Activated CD8-positive, alpha-beta memory T cell treated with anti-CD3 and anti-CD28 coated beads for 24 hours (primary cell): Measurements from ENCODE around the gene CEBPE.
A peak's percentile ranks its signal among the peaks of the same experiment; 100 is the strongest.
"Not testable (repeated sequence)": the region's sequence is repeated elsewhere in the genome, so short reads cannot be mapped to it uniquely, and the experiment has no call there.

Experiments used
- DNase-seq: peaks from one replicate; pipeline ENCODE4 v3.0.0-alpha.2; 2020

CEBPE gene

DNA sequence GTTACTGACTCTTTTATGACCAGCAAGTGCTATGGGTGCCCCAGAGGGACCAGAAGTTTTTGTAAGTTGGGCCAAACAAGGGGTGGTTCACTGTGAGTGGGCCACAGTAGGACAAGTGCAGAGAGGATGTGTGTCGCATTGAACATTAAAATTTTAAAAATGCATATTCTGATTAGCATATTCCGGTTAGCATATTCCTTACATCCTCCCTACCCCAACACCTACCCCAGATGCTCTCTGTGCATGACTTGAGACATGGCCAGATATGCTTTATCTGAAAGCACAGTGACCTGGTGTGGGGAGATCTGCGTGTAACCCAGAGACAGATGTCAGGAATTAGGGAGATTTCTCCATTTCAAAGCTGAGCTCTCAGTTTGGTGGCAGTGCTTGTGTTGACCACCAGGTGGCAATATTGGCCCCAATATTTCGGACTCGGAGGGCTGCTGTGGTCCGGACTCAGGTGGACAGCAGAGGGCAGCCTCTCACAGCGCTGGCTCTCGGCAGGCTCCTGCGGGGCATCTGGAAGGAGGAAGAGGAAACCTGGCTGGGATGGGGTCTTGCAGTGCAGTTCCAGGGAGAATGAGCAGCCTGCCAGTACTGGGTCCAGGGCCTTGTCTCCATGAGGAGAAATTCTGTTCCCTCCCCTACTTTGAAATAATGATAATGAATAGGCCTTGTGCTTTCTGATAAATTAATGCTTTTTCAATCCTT is 1.6 kb upstream of the CEBPE start:
- DNase-seq: peak; percentile 92

GRCh38 chr14:23119363-23120327 is 590 bp upstream of the CEBPE start:
- peak; percentile 81 for DNase-seq

- DNase-seq: no peak
Measured at GRCh38 chr14:23117371-23118020, 1.6 kb downstream of the CEBPE start.

DNA sequence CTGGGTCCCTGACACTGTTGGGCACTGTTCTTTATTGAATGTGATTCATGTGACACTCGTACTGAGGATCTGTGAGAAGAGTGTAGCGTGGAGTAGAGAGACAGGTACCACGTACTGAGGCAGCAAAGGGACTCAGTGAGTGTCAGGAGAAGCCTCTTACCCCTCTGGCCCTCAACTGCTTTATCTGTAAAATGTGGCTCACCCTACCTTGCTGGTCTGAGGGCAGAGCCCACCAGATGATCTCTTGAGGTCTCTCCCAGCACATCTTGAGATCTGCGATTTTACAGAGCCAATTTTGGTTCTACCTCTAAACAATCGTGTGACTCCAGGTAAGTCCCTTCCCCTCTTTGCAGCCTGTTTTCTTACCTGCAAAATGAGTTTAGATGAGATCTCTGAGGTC is 3.1 kb downstream of the CEBPE start:
- DNase-seq: no peak

DNA sequence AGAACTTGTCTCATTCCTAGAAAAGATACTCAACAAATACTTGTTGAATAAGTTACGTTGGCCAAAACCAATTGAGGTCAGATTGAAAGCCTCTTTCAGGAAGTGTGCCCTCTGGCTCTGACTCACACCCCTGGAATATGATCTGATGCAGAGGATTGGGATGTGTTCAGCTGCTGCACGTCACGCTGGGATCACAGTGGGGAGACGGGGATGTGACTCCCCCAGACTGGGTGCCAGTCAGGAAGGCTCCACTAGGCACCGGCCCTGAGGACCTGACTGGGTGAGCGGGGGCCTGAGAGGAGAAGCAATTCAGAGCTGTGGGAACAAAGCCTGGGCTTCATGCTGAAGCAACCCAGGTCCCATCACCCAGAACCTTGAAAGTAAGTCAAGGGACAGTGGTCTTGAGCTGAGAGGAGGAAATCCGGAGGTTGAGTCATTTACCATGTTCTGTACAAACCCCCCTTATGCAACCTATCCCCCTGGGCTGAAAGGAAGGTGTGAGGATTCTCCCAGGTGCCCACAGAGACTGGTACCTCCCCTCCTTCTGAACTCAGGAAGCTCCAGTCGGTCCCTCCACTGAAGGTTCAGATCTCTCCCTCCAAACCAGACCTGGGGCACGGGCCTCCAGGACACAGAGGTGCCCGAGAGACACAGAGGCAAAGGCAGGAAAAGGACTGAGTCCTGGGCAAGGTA is 3.9 kb downstream of the CEBPE start:
- DNase-seq: no peak

GRCh38 chr14:23114669-23115038 is 4.4 kb downstream of the CEBPE start:
- no peak for DNase-seq

DNA sequence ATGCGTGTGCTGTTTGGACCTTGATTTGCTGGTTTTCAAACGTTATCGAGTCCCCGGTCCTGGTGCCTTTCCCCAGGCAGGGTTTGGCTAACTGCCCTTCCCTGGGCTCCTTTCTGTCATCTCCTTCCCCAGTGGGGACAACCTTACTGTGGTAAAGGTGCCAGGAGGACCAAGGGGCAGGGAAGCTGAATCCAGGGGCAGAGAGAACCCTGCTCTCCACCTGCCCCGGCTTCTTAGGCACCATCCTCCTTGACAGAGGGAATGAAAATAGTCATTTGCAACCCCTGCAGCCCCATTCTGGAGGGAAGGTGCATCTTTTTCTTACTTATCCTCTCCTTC is 5.0 kb downstream of the CEBPE start:
- DNase-seq: no peak

DNA sequence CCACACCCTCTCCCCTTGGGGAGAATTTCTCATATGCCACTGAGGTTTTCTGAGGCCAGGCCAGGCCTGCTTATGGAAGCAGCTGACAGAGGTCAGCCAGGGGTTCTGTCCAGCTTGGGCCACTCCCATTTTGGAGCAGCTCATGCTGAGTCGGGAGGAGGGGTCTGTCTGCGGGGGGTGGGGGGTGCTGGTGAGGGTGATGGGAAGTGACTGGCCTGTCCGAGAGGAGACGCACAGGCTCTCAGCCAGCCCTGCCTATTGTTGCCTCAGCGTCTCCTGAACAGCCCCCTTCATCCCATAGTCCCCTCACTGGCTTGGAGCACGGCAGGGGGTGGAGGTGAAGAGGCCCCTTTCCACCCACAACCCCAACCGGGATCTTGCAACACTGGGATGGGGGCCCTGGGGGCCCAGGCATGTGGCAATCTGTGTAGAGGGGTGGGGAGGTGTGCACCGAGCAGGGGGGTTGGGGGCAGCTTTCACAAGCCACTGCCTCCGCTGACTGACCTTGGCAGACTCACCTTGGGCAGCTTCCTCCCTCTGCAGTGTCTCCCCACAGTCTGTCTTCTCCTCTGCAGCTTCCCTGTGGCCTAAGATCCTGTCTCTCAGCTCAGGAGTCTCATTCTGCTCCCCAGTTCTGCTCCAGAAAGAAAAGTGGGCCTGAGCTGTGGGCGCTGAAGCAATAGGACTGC is 5.5 kb downstream of the CEBPE start:
- DNase-seq: no peak

DNA sequence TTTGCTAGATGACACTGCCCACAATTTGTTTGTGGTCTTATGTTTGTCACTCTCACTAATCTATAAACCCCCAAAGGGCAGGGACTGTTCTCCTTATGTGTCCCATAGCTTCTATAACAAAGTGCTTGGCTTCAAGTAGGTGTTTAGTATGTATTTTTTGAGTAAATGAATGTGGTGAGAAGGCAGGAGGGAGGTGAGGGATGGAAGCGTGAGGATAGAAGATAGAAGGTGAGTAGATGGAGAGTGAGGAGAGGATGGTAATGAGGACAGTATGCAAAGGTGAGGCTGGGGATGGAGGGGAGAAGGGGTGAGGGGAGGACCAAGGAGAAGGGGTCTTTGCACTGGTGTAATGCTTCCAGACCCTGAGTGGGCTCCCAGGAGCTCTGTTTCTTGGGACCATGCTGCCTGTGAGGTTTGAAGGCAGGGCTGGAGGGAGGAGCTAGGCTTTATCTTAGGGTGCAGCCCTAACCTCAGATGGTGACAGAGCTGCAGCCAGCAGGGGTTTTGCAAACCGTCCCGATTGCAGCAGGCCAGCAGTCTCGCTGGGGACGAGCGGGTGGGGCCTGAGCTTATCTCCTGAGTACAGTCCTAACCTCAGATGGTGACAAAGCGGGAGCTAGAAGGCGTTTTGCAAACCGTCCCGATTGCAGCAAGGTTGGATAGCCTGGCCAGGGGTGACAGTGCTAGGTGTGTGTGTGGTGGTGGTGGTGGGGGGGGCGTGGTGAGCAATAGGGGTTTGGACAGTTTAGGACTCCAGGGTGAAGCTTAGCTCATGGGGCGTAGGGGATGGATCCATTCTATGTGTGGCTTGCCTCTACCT is 6.5 kb downstream of the CEBPE start:
- DNase-seq: no peak

- no peak for DNase-seq
Measured at GRCh38 chr14:23110579-23111365, 8.3 kb downstream of the CEBPE start.

- DNase-seq: no peak
Measured at GRCh38 chr14:23109769-23110168, 9.3 kb downstream of the CEBPE start.

DNA sequence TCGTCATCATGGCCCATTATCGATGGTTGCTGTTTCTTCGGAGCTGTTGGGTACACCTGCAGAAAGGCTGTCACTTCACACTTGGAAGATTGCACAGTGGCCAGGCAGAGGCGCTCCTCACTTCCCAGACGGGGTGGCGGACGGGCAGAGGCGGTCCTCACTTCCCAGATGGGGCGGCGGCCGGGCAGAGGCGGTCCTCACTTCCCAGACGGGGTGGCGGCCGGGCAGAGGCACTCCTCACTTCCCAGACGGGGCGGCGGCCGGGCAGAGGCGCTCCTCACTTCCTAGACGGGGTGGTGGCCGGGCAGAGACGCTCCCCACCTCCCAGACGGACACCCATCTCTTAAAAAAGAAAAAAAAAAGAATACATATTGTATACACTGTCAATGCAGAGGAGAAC is 10.9 kb downstream of the CEBPE start:
- not testable (repeated sequence) for DNase-seq

- DNase-seq: not testable (repeated sequence)
Measured at GRCh38 chr14:23107620-23108019, 11.4 kb downstream of the CEBPE start.

- DNase-seq: no peak
Measured at GRCh38 chr14:23106747-23107045, 12.4 kb downstream of the CEBPE start.

DNA sequence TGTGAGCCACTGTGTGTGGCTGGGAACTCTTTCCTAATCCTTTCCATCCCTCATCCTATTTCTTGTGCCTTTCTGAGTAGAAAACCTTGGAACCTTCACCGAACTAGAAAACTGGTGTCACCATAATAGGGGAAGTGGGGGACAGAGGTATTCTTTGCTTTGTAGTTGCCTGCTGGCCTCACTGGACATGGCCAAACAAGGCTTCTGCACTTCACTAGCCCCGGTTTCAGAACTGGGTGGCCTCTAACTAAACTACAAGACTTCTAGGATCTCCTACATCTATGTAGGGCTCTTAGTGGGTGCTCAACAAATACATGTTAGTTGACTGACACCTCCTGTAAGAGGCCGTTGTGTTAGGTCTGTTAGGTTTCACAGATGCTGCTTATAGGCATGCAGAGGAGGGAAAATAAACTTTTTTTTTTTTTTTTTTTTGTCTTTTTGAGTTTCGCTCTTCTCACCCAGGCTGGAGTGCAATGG is 13.7 kb downstream of the CEBPE start:
- DNase-seq: peak; percentile 13

GRCh38 chr14:23104591-23105347 is 14.3 kb downstream of the CEBPE start, which contains the start of gene CIROP:
Gene CIROP (minus strand): TSS chr14:23104989. CDS start chr14:23104920, 69 bp downstream.
- no peak for DNase-seq

DNA sequence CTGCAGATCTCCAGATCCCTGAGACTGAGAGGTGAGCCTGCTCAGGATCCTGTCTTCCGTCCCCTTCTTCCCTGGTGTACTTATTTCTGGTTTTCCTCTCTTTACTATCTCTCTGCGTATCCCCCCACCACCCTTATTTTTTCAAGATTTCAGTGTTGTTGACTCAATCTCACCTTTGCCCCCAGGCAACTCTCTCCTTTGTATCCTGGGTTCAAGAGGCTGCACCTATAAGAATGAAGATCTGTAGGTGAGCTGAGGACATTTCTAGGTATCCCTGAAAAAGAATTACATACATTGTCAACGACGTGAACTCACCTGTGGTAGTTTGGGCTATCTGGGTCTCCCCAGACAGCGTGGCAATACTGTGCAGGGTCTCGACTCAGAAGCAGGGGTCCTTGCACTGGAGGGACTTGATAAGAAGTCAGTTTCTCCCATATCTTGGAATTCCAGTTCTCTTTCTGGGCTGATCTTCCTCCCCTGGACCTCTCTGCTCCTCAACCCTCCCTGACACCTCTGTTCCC is 14.9 kb downstream of the CEBPE start:
- DNase-seq: no peak

DNA sequence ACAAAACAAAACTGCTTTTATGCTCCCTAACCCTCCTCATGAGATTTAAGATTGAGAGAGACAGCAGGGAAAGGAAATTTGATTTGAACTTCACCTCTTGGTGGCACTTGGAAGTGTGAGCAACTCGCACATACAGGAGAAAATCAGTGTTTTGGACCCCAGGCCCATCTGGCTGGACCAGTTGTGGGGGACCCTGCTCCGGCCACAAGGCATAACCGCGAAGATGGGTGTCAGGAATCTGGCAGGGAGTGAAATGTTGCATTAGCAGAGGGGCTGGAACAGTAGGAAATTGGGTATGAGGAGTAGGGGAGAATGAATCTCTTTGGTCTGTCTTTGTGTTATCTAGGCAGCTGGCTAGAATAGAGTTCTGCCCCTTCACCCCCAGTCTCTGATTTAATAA is 15.5 kb downstream of the CEBPE start:
- peak; percentile 9 for DNase-seq

DNA sequence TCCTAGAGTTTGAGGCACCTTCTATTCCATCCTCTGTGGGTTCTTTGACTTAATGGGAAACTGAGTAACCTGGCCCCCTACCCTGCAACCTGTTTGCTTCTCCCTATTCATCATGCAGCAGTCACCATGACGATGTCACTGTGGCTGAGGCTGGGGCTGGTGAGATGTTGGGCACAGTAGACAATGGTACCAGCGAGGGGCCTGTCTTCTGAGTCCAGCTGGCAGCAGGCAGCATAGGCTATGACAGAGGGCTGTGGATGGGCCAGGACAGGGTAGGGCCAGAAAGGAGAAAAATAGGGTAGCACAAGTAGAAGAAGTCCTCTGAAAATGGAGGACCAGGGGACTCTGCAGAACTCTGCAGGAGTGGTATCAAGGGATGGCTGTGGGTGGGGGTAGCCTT is 16.3 kb downstream of the CEBPE start:
- DNase-seq: no peak
